Activated T-cell treated with anti-CD3 and anti-CD28 coated beads for 48 hours (primary cell): ENCODE results near the gene ATXN1.
"Not testable (repeated sequence)": the region's sequence is repeated elsewhere in the genome, so short reads cannot be mapped to it uniquely, and the experiment has no call there.

Experiments
- DNase-seq: peaks from one replicate; pipeline ENCODE4 v3.0.0-alpha.2; 2020; ENCODE audit warnings: low read depth

The ATXN1 gene

DNA sequence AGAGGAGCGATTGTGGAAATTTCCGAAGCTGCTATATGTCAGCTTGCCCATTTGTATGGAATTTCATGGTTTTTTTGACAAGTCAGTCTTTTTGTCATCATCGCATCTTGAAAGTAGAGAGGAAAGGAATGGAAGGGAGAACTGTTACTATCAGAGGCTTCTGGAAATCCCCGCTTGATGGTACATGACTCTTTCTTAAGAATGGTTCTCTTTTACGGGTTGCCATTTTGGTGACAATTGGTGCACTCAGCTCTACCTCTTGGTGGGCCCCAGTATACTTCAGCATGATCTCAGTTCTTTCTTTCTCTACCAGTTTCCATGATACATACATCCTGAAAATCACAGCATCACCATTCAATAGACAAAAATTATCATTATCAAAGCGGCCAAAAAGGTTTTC lies 146.0 kb downstream of the ATXN1 start:
- not testable (repeated sequence) for DNase-seq

DNA sequence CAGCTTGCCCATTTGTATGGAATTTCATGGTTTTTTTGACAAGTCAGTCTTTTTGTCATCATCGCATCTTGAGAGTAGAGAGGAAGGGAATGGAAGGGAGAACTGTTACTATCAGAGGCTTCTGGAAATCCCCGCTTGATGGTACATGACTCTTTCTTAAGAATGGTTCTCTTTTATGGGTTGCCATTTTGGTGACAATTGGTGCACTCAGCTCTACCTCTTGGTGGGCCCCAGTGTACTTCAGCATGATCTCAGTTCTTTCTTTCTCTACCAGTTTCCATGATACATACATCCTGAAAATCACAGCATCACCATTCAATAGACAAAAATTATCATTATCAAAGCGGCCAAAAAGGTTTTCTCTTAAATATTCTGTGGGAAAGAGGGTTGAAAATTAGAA lies 147.1 kb downstream of the ATXN1 start:
- not testable (repeated sequence) for DNase-seq

DNA sequence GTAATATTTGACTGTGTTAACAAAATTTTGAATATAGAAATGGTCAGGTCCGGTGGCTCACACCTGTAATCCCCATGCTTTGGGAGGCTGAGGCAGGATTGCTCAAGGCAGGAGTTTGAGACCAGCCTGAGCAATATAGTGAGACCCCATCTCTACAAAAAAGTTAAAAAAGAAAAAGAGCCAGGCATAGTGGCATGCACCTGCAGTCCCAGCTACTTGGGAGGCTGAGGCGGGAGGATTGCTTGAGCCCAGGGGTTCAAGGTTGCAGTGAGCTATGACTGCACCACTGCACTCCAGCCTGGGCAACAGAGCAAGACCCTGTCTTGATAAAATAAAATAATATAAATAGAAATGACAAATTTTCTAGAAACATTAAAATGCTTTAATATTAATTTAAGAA lies 147.8 kb downstream of the ATXN1 start:
- DNase-seq: not testable (repeated sequence)

DNA sequence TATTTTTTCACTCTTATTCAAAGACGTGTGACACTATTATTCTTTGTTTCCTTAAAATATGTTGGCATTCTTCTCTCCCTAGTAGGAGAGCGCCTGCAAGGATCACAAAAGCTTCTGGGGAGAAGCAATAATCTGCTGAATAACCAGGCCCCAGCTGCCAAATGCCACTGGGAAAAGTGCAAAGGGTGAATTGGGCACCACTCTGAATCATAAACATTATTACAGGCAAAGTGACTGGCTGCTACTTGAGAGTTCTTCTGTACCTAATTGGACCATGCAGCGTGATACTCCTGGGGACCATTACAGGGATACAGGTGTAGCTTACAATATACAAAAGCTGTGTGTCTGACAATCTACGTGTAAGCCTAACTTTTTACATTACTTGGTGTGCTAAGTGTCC lies 152.8 kb downstream of the ATXN1 start:
- DNase-seq: no peak

DNA sequence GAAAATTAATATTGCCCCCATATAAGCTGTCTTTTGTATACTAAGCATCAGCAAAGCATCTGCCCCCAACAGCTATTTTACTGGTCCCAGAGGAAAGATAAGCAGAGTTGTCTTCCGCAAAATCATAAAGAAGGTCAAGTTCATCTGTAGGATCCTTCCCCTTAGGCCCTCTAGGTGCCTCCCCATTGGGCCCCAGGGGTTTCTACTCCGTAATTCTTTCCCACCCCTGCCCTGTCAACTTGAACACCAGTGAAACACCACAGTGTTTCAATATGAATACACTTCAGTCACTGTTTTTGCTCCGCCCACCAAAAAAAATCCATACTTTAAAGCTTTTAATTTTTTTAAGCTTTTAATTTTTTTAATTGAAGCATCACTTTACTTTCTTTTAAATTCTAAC lies 159.2 kb downstream of the ATXN1 start:
- DNase-seq: peak; percentile 46

DNA sequence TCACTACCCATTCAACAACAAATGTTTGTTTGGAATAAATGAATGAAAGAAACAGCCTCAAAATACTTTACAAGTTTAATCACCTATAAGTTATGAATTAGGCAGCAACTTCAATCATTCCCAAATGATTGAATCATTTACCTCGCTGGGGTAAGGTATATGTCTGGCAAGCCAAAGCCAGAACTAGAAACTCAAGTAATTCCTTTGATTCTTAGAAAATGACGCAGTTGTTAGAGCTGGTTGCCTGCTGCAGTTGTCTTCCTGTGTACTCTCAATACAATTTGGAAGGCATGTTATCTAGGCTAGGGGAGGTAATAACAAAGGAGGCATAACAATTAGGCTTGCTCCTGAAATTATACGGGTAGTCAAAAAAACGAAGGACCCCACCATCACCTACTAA lies 160.6 kb downstream of the ATXN1 start:
- DNase-seq: no peak

DNA sequence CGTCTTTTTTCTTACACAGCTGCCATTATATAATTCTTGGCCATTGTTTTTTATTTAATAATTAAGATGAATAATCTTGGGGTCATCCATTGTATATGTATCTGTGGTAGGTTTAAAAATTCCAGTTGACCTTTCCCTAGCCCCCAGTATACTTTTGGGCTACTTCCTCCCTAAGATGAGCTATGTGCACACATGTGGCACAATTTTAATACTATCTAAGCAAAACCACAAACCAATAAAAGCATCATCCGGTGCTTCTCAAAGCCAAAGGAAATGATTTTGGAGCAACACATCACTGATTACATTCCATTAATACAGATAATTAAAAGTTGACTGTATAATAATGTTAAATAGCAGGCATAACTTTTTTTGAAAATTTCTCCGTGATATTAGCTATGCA lies 161.2 kb downstream of the ATXN1 start:
- no peak for DNase-seq

DNA sequence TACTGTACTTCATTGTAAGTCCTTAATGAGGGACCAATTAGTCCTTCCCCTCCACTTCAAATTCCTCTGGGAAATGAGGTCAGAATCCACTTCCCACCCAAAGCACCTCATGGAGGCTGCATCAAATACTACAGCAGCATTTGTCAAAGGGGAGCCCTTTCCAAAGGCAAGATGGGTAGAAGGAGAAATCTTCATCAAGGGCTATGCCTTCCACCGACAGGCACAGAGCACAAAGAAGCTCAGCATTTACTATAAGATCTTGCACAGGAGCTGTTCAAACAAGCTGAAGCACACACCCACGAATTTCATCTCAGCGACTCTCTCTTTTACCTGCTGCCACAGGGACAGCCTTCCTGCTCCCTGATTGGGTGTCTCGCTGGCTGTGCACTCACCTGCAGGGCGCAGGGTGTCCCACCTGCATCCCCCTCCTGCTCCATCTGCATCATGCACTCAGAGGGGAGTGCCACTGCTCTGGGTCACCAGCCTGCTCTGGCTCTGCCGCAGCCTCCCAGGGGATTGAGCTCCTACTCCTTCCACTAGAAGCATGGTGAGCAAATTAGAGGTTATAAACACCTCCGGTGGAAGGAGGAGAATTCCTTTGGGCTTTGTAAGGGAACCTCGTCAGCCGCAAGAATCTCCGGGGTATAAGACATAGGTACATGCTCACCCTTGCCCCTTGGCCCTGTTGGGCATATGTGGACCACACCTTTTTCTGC lies 164.5 kb downstream of the ATXN1 start:
- no peak for DNase-seq

DNA sequence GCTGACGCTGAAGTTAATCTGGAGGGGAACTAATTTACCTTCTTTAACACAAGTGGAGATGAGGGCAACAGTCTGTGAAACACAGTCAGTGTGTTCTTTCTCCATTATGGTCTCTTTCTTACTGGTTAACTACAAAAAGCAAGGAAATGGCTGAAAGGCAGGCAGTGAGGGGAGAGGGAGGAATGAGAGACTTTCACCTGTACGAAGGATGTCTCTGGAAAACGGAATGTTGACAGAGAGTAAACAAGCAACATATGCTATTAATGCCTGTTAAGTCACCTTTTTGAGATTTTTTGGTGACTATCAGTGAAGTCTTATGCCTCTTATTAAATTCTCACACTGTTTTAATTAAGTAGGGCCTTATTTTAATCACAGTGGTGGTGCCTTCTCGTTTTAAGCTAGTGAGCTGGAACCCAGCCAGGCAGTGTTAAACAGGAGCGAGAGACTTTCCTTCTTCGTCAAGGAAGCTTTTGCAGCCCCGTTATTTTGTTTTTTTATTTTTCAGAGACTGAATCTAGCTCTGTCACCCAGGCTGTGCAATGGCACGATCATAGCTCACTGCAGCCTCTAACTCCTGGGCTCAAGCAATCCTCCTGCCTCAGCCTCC lies 165.6 kb downstream of the ATXN1 start:
- no peak for DNase-seq

DNA sequence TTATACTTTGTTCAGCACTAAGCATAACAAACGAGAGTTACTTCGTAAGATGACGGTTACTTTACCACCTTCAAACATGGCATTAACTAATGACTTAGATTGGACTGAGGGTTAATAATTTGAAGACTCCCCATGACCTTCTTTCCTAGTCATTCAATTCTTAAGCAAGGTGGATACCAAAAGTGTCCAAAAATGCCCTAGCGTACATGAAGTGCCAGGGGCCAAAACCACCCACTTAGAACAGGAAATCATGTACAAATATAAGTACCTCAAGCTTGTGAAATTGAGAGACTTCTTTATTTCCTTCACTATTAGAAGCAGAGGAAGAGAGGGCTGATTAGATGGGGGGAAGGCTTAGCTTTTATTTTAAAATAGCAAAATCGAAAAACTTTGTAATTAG lies 166.4 kb downstream of the ATXN1 start:
- no peak for DNase-seq

DNA sequence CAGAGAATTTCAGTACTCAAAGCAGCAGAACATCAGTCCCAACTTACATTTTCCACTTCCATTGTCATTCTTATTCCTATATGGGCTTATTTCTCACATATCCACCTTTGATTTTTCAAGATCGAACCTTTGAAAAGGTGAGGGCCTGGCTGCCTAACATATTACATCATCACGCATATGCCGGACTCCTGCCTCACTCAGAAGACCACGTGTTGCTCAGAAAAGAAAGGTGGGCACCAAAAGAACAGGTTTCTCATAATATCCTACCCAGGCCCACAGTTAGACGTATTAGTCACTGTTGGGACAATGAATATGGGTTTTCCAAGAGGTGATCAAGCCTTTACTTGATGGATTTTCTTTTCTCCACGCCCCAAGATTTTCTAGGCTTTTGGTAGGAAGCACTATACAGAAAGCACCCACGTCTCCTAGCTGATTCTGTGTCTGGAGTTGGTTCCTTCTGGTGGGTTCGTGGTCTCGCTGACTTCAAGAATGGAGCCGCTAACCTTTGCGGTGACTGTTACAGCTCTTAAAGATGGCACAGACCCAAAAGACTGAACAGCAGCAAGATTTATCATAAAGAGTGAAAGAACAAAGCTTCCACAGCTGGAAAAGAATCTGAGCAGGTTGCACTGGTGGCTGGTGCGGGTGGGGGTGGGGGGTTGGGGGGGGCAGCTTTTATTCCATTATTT lies 168.9 kb downstream of the ATXN1 start:
- DNase-seq: no peak

DNA sequence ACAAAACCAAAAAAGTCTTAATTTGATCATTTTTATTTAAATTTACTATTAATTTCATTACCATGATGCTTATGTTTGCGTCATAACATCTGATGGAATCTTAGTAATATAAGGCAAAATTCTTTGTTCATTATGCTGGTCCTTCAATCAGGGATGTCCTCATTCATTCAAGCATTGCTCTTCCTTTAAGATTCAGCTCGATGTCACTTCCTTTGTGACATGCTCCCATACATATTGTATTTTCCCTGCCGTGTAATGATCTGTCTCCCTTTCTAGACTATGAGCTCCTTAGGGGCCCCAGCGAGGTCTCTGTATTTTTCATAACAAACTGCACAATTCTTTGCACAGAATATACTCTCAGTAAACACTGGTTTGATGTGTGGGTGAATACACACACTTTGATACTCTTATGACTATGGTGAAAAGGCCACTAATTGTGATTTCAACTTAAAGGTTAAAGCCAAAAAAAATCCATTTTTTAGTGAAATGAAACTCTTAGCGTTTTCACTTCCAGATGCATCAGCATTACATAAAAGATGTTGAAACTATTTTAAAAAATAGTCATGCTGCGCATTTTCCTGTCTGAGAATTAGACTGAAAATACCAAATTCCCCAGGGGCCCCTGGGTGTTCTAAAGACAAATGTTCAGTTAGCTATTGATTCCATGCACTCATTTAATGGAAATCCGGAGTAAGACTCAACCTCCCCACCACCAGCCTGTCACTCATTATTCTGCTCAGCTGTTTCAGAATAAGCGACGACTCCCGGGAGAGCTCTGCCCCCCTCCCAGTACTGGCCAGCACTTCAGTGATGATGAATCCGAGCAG lies 169.7 kb downstream of the ATXN1 start:
- no peak for DNase-seq

DNA sequence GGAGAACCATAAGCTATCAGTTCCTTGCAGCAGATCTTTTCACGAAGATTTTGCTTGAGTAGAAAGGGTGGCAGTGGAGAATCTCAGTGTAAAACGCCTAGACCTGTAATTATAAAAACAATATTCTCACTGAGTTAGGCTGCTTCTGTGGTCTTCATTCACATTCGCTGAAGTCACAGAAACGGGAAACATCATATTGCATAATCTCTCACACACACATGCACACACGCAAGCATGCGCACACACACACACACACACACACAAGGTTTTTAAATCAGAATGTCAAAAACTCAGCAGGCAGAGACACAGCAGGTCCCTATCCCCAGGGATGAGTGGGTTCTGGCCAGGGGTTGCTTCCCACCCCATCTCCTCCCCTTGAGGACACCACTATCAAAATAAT lies 175.5 kb downstream of the ATXN1 start:
- DNase-seq: no peak

DNA sequence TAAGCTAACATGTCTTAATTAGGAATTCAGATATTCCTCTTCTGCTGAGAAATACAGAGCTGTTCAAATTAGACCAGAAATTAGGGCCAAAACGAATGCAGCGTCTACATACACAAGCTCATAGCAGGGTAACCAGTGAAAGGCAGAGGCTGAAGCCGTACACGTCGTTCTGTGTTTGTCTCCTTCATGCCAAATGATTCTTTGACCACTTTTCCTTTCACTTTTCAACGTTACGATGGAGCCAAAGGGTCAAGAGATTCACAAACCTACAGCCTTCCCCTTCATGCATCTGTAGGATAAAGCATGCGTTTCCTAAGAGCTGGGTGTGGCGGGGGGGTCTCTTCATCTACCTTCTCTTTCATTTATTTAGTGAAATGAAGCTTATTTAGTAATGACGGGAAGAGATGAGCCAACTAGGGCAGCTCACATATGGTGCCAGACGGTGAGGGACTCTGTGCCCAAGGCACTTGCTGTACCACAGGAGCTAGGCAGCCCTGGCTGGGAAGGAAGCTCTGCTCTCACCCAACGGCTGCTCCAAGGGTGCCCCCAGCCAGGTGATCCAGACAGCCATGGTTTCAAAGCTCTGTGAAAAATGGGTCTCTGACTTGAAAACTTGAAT lies 178.0 kb downstream of the ATXN1 start:
- DNase-seq: no peak

DNA sequence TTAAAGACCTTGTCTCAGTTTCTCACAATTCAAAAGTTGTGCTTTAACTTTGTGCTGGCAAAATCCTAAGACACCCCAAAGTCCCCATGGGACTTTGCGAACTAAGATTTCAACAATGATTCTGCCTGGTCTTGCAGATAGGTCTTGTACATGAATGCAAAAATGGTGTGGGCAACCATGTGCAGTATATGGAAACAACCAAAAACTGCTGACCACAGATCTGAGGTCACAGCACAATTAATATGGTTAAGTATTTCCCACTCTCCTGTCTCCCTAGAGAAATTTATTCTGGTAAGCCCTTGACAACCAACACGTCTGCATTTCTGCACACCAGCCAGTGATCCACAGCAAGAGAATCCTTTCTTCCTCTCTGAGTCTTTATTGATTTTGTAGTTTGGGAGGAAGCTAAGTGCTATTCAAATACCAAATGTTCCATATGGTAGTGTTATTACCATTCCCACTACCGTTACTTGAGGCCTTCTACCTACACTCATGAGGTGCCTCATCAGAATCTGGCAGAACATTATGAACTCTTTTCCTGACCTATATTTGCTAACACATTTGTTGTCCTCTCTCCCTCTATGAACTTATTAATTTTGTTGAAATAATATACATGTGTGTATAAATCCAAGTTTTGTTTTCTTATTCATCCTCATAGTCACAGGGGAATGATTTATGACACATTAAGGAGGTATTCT lies 178.7 kb downstream of the ATXN1 start:
- DNase-seq: no peak

DNA sequence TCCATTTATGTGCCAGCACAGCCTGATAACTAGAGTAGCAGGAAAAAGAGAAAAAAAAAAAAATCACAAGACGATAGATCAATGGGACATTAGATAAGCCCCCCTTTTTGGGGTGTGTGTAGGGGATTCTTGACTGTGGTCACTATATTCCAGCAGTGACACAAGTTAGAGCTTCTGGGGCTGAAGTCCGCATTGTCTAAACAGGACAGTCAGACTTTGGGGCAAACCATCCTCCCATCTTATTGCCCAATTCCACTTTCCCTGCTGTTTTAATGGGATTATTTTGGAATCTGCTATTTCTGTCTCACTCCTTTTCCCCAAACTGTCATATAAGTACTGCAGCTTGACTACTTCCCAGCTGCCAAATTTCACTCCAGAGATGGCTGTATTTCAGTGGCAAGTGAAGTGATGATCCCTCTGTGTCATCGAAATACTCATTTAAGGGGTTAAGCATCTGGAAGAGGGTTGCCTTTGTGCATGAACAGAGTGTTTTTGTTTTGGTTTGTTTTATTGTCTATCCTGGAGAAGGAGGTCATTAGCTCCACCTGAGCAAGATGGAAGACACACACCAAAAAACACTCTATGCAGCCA lies 182.5 kb downstream of the ATXN1 start:
- no peak for DNase-seq

DNA sequence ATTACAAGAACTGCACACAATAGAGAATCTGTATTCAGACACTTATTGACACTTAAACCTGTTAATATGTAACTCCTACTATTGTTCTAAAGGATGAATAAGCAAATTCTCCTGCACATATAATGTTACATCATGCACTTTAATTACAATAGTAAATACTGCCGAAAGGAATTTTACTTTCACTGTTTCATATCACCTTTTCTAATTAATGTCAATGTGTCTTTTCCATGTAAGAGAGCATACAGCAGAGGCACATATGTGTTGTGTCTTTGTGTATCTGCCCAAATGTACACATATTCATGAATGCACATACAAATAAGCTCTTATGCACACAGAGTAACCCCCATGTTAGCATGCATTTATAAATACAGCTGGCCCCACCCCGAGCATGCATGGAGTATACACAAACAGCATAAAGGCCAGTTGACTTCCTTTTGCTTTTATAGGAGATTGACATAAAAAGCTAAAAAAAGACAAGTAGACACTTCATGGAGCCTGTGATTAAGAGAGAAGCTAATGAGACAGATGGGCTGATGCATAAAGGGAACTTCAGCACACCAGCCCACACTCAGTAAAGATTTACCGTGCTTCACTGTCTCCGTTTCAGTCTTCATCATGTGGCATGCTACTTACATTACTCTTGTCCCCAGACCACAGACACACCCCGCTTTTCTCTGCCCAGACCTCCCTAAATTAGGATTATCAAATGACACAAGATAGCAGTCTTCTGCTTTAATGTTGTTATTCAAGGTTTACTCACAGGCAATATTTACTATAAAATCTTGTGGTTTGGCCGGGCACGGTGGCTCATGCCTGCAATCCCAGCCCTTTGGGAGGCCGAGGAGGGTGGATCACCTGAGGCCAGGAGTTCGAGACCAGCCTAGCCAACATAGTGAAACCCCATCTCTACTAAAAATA lies 184.6 kb downstream of the ATXN1 start:
- DNase-seq: no peak

DNA sequence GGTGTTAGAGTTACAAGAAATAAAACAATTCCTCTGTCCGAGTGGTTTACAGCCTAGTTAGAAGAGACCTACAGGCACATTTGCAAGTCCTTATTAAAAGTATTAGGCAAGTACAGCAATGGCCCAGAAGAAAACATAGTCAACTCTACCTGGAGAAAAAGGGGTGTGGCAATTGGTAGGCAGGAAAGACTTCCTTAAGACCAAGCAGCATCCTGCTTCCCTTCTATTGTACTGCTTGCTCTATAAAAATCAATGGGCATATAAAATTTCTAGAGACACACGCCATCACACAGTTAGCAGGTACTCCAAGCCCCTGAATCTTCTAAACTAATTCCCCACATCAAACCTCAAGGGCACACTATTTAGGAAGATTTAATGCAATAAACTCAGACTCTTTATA lies 185.6 kb downstream of the ATXN1 start:
- no peak for DNase-seq

DNA sequence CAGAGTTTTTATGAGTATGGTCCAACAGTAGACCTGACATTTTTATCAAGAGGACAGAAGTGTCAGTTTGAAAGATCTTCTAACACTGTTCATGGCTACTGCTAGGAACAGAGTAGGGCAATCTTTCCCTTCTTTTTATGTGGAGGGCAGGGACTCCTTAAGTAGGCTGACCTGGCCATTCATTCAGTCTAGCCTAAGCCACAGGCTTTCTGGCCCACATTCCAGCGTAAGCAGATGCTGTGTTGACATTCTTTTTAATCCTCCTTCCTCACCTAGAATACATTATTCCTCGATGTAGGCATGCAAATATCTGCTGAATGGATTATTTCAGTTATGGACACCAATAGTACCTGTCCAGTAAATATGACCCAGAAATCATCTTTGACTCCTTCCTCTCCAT lies 188.3 kb downstream of the ATXN1 start:
- DNase-seq: no peak

DNA sequence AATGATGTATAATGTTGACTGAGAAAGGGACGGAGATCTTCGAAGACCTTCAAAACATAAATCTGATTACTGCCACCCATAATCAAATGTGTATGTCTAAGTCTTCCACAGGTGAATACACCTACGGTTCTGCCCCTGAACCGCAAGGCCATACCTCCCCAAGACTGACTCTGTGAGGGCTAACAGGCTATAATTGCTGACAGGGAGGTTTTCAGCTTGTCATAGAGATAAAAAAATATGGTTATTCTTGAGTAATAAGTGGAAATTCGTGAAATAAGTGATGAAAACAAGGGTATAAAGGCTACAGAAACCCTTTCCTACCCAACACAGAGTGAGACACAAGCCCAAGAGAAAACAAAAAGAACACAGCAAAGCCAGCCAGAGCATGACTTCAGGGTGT lies 188.9 kb downstream of the ATXN1 start:
- DNase-seq: no peak
